Measurements from ENCODE around the gene AKR1B15. TPM values are rescaled to one million over a fixed set of nuclear protein-coding genes. Genes with fewer than 3 reads are reported as not detected.

The AKR1B15 gene
- total RNA-seq, 2 donors from 2014 or later = 0.20 TPM; not detected in 1

DNA sequence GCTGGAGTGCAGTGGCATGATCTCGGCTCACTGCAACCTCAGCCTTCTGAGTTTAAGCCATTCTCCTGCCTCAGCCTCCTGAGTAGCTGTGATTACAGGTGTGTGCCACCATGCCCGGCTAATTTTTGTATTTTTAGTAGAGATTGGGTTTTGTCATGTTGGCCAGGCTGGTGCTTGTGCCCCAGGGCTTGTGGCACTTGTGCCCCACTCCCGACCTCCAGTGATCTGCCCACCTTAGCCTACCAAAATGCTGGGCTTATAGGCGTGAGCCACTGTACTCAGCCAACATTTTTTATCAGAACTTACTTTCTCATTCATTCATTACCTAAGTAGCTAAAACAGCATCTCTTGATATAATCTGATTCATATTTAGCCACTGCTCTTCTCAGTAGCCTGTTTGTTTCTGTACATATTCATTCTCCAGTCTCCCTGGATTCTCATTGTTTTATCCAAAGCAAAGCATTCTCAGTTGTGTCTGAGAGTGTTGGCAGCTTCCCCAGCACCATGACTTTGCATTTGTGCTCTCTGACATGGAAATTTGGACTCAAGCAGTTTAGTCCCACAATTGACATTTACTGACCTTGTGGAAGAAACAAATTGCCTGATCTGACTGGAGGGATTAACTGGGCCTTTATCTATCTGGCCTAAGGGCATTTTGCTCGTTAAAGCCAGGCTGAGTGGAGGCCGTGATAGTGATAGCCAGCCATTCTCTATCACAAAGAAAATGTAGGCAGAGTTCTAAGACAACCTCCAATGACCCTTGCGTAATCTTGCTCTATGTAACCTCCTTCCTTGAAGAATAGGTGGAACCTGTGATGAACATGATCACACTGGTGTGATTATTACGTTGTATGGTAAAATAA, 44.9 kb downstream of the AKR1B15 start:
- Histone ChIP-seq H3K27me3 (no peaks in the 10 kb centered on the region), H3K9me3 (peaks cover 0 to 12% of the 10 kb centered on the region in 2 donors), H3K27ac (peak overlapping the region; percentile 81 to 91), H3K36me3 (no peaks in the 10 kb centered on the region), H3K4me3 (no peak overlapping the region), H3K4me1 (peaks cover 0 to 17% of the 10 kb centered on the region in 2 donors)
- TF ChIP-seq, protein P1, sequence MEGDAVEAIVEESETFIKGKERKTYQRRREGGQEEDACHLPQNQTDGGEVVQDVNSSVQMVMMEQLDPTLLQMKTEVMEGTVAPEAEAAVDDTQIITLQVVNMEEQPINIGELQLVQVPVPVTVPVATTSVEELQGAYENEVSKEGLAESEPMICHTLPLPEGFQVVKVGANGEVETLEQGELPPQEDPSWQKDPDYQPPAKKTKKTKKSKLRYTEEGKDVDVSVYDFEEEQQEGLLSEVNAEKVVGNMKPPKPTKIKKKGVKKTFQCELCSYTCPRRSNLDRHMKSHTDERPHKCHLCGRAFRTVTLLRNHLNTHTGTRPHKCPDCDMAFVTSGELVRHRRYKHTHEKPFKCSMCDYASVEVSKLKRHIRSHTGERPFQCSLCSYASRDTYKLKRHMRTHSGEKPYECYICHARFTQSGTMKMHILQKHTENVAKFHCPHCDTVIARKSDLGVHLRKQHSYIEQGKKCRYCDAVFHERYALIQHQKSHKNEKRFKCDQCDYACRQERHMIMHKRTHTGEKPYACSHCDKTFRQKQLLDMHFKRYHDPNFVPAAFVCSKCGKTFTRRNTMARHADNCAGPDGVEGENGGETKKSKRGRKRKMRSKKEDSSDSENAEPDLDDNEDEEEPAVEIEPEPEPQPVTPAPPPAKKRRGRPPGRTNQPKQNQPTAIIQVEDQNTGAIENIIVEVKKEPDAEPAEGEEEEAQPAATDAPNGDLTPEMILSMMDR (IDR thresholded peaks at IDR 0.05) = no peak
- peak; percentile 90 for DNase-seq (ENCODE audit: low spot score)

- Histone ChIP-seq H3K9me3 (peaks cover 0 to 12% of the 10 kb centered on the region in 2 donors), H3K27me3 (no peaks in the 10 kb centered on the region), H3K4me3 (no peak overlapping the region), H3K27ac (peak overlapping the region; percentile 81 to 91), H3K36me3 (no peaks in the 10 kb centered on the region), H3K4me1 (peaks cover 0 to 17% of the 10 kb centered on the region in 2 donors)
- no peak for DNase-seq (ENCODE audit: low spot score)
- TF ChIP-seq, protein P1 (IDR thresholded peaks at IDR 0.05) = no peak
Observed at GRCh38 chr7:134594877-134595276, 46.0 kb downstream of the AKR1B15 start.

DNA sequence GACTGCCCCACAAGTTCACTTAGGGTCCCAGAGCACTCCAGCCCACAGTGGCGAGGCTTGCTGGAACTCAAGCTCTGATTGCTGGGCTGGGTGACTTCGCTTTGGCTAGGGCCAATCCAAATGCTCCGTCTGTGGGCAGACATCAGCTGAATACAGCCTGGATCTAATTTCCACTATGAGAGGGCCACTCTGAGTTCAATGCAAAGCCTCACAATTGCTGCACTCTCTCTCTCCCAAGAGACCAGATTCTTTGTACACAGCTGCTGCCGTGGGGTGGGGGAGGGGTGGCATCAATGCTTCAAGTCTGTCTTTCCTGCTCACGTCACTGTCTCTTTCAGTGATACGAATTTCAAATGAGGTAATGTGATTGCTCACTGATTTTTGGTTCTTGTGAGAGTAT, 50.5 kb downstream of the AKR1B15 start:
- TF ChIP-seq, protein P1 (IDR thresholded peaks at IDR 0.05) = no peak
- Histone ChIP-seq H3K4me1 (peaks cover 0 to 10% of the 10 kb centered on the region in 2 donors), H3K36me3 (no peaks in the 10 kb centered on the region), H3K4me3 (no peak overlapping the region), H3K27me3 (no peaks in the 10 kb centered on the region), H3K27ac (no peak overlapping the region), H3K9me3 (no peaks in the 10 kb centered on the region)
- DNase-seq (ENCODE audit: low spot score) = no peak

- no peak for DNase-seq (ENCODE audit: low spot score)
Observed at GRCh38 chr7:134601459-134601858, 52.5 kb downstream of the AKR1B15 start.

GRCh38 chr7:134602881-134603451, 54.1 kb downstream of the AKR1B15 start:
- Histone ChIP-seq H3K27me3 (no peaks in the 10 kb centered on the region), H3K27ac (peak overlapping the region in 1 of 2 donors; percentile 45), H3K4me3 (peak overlapping the region in 1 of 2 donors; percentile 10), H3K4me1 (peaks cover 0 to 28% of the 10 kb centered on the region in 2 donors), H3K36me3 (no peaks in the 10 kb centered on the region), H3K9me3 (no peaks in the 10 kb centered on the region)
- DNase-seq (ENCODE audit: low spot score) = no peak
- TF ChIP-seq, protein P1 (IDR thresholded peaks at IDR 0.05) = no peak

More at GRCh38 chr7:134601459-134601858, 52.5 kb downstream of the AKR1B15 start:
- Histone ChIP-seq H3K27me3 (no peaks in the 10 kb centered on the region), H3K36me3 (no peaks in the 10 kb centered on the region), H3K4me1 (peaks cover 0 to 20% of the 10 kb centered on the region in 2 donors), H3K27ac (no peak overlapping the region), H3K4me3 (no peak overlapping the region), H3K9me3 (no peaks in the 10 kb centered on the region)
- TF ChIP-seq, protein P1 (IDR thresholded peaks at IDR 0.05) = no peak

Measured in right atrium auricular region (tissue), 2 donors.